GM18858 (cell line): ENCODE results near the gene C6orf58.

Experiments used
- ATAC-seq: cut with Tn5 transposase; IDR thresholded peaks from one replicate; pipeline ENCODE4 v1.9.1; 2021; ENCODE audit not compliant: unreplicated experiment

The C6orf58 gene

GRCh38 chr6:127576874-127577273, at the start of gene C6orf58:
Gene C6orf58 (plus strand): TSS chr6:127577174. CDS start chr6:127577186, 12 bp downstream.
- no peak for ATAC-seq

GRCh38 chr6:127533011-127533410, 44.0 kb upstream of the C6orf58 start:
- no peak for ATAC-seq

GRCh38 chr6:127533736-127534135, 43.2 kb upstream of the C6orf58 start:
- no peak for ATAC-seq

- ATAC-seq = no peak
Observed at GRCh38 chr6:127538750-127539264, 38.2 kb upstream of the C6orf58 start.

GRCh38 chr6:127539272-127539671, 37.7 kb upstream of the C6orf58 start:
- ATAC-seq = peak; percentile 54

- no peak for ATAC-seq
Observed at GRCh38 chr6:127547215-127547614, 29.8 kb upstream of the C6orf58 start.

- ATAC-seq = no peak
Observed at GRCh38 chr6:127547904-127548649, 28.9 kb upstream of the C6orf58 start.

GRCh38 chr6:127550403-127550802, 26.6 kb upstream of the C6orf58 start:
- no peak for ATAC-seq

GRCh38 chr6:127554435-127555006, 22.5 kb upstream of the C6orf58 start:
- peak; percentile 51 for ATAC-seq

GRCh38 chr6:127561660-127562059, 15.3 kb upstream of the C6orf58 start:
- ATAC-seq = no peak

- no peak for ATAC-seq
Observed at GRCh38 chr6:127564761-127565160, 12.2 kb upstream of the C6orf58 start.

GRCh38 chr6:127566119-127566518, 10.9 kb upstream of the C6orf58 start:
- ATAC-seq = no peak

GRCh38 chr6:127566651-127567050, 10.3 kb upstream of the C6orf58 start:
- no peak for ATAC-seq

GRCh38 chr6:127567476-127567875, 9.5 kb upstream of the C6orf58 start:
- no peak for ATAC-seq

GRCh38 chr6:127570739-127571389, 6.1 kb upstream of the C6orf58 start:
- peak; percentile 89 for ATAC-seq

GRCh38 chr6:127578900-127579299, 1.9 kb downstream of the C6orf58 start:
- ATAC-seq = no peak

GRCh38 chr6:127581576-127581975, 4.6 kb downstream of the C6orf58 start:
- ATAC-seq = no peak

GRCh38 chr6:127582777-127583462, 5.9 kb downstream of the C6orf58 start:
- peak; percentile 51 for ATAC-seq

- no peak for ATAC-seq
Observed at GRCh38 chr6:127585123-127585522, 8.1 kb downstream of the C6orf58 start.

- ATAC-seq = no peak
Observed at GRCh38 chr6:127586372-127586771, 9.4 kb downstream of the C6orf58 start.

- ATAC-seq = no peak
Observed at GRCh38 chr6:127587875-127588274, 10.9 kb downstream of the C6orf58 start.
